Skin of body (tissue), 2 donors: ENCODE results near the gene TLR9. TPM values are rescaled to one million over a fixed set of nuclear protein-coding genes. Genes with fewer than 3 reads are reported as not detected.
"Not testable (repeated sequence)": the region's sequence is repeated elsewhere in the genome, so short reads cannot be mapped to it uniquely, and the experiment has no call there.

Experiments
- DNase-seq: peaks from one replicate; lab custom pipeline; 2025; lab: John Stamatoyannopoulos, UW
- total RNA-seq: library from RNA; depleted of rRNA; stranded (reverse); fragments of >200 nt; gene quantifications from one replicate; pipeline ENCODE4 v1.2.3, GENCODE V29; 2014

TLR9 gene
- total RNA-seq, result not detected

DNA sequence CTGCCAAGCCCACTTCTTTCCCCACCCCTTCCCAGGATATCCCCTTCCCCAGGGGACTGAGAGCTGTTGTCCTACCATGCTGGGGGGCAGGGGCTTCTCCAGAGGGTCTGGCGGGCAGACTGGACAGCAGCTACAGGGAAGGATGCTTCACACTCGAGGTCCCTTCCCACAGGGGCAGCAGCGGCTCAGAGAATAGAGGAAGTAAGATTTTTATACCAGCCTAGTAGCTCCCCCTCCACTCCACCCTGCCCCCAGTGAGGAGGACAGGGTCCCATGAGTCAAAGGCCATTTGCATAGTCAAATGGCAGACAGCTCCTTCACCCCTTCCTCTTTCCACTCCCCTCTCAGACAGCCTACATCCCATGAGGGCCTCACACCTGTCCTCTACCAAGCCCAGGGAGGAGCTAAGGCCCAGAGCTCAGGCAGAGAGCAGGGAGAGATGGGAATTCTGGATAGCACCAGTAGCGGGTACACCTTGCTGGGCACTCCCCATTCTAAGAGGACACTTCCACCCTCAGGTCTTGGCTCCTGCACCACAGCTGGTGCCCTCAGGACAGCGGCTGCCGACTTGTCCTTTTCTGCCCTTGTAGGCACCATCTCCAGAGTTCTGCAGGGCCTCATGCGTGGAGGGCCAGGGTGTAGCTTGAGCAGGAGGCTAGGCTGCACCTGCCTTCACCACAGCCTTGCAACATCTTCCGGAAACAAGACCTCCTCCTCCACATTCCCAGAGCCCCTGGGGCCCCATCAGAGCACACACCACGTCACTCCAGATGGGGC is at the start of gene TLR9:
Gene TLR9 (minus strand): TSS at position 194 of the 777 bp plus-strand sequence. CDS start 116 bp downstream, at position 78.
- DNase-seq, result no peak

DNA sequence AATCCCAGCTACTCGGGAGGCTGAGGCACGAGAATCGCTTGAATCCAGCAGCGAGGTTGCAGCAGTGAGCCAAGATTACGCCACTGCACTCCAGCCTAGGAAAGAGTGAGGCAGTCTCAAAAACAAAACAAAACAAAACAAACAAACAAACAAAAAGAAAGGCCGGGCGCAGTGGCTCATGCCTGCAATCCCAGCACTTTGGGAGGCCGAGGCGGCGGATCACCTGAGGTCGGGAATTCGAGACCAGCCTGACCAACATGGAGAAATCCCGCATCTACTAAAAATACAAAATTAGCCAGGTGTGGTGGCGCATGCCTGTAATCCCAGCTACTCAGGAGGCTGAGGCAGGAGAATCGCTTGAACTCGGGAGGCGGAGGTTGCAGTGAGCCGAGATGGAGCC is 49.3 kb upstream of the TLR9 start:
- not testable (repeated sequence) for DNase-seq

- DNase-seq, result no peak
These were observed 47.4 kb upstream of the TLR9 start for GRCh38 chr3:52272831-52273230.

DNA sequence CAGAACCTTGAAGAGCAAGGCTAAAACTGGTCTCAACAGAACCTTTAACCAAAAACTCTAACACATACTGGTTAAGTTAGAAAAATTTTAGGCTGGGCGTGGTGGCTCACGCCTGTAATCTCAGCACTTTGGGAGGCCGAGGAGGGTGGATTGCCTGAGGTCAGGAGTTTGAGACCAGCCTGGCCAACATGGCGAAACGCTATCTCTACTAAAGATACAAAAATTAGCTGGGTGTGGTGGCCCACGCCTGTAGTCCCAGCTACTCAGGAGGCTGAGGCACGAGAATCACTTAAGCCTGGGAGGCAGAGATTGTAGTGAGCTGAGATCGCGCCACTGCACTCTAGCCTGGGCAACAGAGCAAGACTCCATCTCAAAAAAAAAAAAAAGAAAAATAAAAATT is 46.7 kb upstream of the TLR9 start:
- not testable (repeated sequence) for DNase-seq

DNA sequence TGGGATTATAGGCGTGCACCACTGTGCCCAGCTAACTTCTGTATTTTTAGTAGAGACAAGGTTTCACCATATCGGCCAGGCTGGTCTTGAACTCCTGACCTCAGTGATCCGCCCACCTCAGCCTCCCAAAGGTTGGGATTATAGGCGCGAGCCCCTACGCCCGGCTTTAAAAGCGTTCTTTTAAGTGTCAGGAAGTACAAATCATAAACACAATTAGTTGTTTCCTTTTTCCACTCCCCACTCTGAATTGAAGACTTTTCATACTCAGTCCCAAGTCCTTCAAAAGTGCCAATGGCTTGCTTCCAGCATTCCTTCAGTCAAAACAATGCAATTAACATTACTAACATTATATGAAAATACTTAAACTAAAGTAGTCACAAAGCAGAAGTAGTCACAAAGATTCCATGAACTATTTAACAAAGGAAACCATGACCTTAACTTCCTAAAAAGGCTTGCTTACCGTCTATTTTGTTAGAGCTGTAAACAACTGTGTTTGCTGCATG is 44.9 kb upstream of the TLR9 start:
- no peak for DNase-seq

DNA sequence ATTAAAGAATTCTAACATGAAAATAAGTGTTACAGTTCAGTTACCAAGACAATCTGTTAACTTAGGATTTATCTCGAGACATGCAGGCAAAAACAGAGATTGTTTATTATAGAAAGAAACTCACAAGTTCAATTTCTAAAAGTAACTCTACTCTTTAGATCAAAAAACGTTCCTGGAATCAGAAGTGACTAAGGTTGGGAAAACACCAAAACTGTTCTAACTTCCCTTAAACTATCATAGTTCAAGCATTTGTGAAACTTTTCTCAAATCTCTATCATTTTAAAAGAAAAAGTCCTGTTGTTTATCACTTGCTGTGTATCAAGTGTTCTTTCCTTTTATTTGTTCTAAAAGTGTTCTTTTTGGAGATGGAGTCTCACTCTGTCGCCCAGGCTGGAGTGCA is 44.3 kb upstream of the TLR9 start:
- no peak for DNase-seq

DNA sequence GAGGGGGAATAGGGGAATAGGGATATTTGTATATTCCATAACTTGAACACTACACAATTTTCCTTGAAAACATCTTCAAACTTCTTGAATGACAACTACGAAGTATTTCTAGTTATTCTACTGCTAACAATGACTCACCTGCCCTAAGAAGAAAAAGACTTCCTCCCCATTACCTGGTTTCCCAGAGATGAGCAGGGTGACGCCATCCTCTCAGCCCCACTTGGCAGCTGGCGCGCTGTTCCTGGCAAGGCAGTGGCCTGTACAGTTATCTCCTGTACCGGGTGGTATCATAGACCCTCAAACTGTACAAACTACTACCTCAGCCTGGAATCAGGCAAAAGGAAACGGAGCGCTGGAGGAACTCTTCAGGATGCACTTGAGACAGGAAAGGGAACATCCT is 42.6 kb upstream of the TLR9 start:
- DNase-seq, result no peak

GRCh38 chr3:52265387-52265786 is 39.9 kb upstream of the TLR9 start:
- no peak for DNase-seq

- DNase-seq, result no peak
These were observed 37.0 kb upstream of the TLR9 start for GRCh38 chr3:52262447-52262846.

DNA sequence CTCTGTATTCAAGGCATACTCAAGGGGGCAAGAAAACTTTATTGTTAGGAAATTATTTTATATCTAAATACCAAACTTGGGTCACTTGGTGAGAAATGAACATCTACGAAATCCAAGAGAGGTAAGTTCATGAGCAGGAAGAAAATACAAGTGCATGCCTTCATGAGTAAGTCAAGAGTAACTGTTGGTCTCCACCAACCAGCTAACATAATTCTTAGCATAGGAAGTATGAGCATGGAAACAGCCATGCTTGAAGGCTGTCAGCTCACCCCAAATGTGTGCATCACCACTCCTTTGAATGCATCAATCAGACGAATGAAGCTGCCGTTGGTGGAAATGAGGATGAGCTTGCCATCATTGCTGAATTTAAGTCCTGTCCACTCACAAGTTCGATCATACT is 34.0 kb upstream of the TLR9 start:
- DNase-seq, result no peak

DNA sequence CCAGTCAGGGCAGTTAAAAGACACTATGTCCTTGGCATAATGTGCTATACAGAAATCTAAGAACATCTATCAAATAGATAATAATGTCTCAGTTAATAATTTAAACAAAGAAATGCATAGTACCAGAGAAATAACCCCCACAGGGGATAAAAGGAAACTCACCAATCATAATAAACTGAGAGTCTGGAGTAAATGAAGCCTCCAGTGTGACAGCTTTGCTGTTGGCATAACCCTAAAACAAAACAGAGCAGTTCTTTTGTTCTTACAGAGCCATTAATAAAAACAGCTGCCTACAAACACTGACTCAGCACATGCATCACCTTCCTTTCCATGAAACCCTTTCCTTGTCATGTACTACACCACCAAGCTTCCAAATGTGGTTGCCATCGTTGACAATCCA is 33.6 kb upstream of the TLR9 start:
- DNase-seq, result no peak

DNA sequence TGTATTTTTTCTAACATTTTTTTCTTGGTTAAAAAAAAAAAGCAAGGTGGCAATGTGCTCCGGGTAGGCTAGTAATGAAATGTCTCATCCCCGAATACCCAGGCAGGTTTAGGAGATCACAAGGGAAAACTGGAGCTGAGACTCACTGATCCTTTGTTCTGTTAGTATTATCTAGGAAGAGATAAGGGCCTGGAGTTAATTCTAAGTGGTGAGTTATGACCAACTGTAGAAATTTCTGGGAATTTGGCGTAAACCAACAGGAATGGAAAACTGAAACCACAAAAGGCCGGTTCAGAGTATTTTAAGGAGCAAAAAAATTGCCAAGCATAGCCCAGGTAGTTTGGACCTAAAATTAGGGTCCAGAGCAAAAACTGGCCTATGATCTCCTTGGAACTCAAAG is 32.5 kb upstream of the TLR9 start:
- no peak for DNase-seq

DNA sequence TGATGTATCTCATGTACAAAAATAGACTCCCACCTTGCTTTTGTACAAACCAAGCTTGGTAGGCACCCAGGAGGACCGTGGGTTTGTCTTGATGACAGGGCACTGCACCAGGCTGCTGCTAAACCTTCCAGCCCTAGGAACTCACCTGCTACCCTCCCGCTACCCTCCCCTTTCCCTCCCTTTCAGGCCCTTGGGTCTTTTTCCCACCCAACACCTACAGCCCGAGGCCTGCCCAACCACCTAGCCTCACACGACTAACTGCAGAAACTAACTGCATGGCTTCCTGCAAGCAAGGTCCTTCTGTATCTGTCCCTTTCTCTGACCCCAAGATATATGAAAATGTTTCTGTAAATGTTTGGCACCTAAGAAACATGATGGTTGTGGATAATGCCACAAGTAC is 31.2 kb upstream of the TLR9 start:
- DNase-seq, result no peak

DNA sequence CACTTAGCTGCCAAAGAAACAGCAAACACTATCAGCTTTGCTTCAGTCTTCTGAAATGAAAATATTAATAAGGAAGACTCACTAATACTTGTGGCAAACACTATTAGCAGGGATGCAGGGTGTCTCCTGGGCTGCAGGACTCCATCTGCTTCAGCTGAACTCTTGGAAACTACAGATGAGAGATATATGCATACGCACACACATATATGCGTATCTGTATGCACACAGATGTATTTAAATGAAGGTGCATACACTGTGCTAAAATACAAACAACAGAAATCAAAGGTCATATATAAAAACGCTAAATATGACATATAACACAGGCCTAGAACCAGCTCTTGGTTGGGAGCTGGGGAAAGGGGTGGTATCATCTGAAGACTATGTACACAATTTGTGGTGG is 30.7 kb upstream of the TLR9 start:
- no peak for DNase-seq

- no peak for DNase-seq
These were observed 29.2 kb upstream of the TLR9 start for GRCh38 chr3:52254608-52255007.

DNA sequence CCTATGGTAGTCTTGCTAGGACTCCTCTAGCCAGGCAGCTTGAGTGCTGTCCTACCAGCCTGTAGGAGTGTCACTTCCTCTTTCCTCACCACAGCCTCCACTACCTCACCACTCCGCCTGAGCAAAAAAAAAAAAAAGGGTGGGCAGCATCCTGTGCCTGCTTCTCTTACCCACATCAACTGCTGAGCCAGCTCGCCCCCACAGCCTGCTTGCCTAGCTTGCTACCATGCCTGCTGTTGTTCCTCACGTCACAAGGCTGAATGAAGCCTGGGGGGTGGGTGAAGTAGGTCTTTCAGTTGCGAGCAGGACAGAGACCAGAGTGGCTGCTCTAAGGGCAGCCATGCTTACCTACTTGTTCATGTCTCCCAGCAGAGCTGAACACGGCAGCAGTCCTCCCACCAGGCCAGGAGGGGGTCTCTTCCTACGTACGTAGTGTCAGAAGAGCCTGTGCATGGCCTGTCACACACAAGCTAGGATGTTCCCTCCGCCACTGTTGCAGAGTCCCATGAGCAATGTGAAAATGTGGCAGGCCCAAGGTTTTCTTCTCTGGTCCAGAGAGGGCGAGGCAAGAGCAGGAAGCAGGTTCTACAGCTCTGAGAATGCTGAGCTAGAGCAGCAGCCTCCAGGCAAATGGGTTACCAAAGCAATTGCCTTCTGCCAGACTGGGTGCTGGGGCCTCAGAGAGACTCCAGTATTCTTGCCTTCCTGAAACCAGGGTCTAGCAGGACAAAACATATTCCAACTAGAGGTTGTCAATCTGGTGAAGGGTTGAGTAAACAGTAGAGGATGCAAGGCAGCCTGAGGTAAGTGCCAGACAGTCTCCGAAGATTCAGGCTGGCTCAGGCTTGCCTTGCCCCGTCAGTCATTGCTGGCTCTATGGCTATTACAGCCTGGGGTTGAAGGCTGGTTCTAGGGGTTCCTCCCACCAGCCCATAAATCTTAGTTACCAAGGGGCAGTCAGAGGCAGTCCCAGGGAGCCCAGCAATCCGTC is 28.2 kb upstream of the TLR9 start:
- DNase-seq, result no peak

GRCh38 chr3:52250122-52250521 is 24.7 kb upstream of the TLR9 start:
- DNase-seq, result no peak

DNA sequence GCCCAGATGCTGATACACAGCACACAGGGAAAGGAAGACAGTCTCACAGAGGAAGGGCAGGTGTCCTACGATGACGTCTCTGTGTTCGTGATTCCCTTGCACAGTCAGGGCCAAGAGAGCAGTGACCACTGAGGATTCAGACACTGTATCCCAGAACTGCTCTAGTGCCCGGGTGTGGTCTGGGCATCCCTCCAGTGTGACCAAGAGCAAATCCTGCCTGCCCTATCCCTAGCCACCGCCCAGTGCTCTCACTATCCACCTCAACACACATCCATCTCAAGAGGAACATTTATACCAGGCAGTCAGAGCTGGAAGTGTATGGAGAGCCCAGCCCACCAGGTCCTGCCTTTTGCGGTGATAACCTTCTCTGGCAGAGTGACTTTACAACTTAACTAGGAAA is 24.2 kb upstream of the TLR9 start:
- no peak for DNase-seq

DNA sequence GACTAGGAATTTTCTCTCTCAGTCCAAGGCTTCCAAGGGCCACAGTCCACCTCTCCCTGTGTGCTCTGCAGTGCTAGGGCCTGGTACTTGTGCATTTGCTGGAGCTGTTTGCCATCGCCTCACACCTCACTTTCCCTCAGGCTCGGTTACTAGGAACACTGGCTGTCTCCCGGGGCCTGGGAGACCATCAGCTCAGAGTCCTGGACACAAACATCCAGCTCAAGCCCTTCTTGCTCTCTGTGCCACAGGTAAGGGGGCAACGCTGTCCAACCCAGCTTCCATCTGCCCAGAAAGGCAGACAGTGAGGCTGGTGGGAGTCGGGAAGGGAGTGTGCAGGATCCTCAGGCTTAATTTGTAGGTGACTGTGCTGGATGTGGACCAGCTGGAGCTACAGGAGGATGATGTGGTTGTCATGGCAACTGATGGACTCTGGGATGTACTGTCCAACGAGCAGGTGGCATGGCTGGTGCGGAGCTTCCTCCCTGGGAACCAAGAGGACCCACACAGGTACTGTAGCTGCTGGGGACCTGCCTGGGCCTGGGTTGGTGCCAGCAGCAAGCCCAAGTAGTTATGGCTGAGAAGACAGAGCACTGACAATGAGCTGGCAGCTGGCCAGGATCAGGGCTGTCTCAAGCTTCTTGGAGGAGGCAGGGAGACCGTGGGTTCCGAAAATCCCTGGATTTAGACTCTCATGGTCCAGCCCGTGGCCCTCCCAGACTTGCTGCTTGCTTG is 23.5 kb upstream of the TLR9 start:
- no peak for DNase-seq

- no peak for DNase-seq
These were observed 22.7 kb upstream of the TLR9 start for GRCh38 chr3:52248165-52248541.

DNA sequence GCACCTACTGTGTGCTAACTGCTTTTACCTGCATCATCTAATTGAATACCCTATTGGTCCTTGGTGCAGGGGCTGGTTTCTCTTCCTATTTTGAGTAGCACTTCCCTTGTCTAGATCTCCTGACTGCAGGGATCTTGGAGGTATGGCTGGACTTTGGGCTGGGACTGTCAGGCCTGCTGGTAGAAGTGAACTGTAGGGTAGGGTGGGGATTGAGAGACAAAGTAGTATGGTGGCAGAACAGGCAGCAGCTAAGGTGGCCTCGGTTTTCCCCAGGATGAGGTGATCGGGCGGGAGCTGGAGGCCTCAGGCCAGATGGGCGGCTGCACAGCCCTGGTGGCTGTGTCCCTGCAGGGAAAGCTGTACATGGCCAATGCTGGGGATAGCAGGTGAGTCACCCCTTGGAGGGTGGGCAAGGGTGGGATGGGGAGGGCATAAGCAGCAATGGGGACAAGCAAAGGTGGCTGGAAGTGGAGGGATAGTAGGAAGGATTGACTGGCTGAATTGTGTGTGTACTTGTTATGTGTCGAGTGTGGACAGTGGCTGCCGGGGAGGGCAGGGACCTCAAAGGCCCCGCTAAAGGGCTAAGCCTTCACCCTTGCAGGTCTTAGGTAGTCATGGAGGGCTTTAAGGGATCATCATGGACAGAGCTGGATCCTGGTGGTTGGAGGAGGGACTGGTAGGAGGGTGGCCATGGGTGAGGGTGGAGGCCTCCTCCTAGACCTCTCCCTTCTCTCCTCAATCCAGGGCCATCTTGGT is 22.1 kb upstream of the TLR9 start:
- DNase-seq, result no peak
